Gastrocnemius medialis (tissue), 4 donors: Measurements from ENCODE around the gene LPCAT1. TPM values are rescaled to one million over a fixed set of nuclear protein-coding genes. Genes with fewer than 3 reads are reported as not detected.
"Not testable (repeated sequence)": the region's sequence is repeated elsewhere in the genome, so short reads cannot be mapped to it uniquely, and the experiment has no call there.

Experiments
- ATAC-seq, 2 donors: fragments of 150-250 bp; one replicate each; pipeline ENCODE4 v1.9.1; 2016
- DNase-seq, 2 donors: peaks; one replicate each; pipeline ENCODE4 v3.0.0-alpha.2; 2019
- H3K27ac ChIP-seq, 4 donors: fragments of 200-600 bp; sonication (generic); 1 replicate in 1 of 4; 2 replicates in 3 of 4; pipeline ENCODE4 v1.5.1; 2016 to 2018; ENCODE audit warnings: mild to moderate bottlenecking in 2 of 4, moderate library complexity in 1 of 4
- H3K27me3 ChIP-seq, 3 donors: fragments of 200-600 bp; sonication (generic) in 2 of 3; 1 replicate in 1 of 3; 2 replicates in 2 of 3; pipeline versions ENCODE4 v1.5.1 to v1.6.0; 2016 to 2019; ENCODE audit warnings: mild to moderate bottlenecking in 1 of 3, moderate library complexity in 1 of 3
- H3K36me3 ChIP-seq, 2 donors: fragments of 200-600 bp; sonication (generic) in 1 of 2; one replicate each; pipeline ENCODE4 v1.5.1; 2017 to 2018
- H3K4me1 ChIP-seq, 2 donors: fragments of 200-600 bp; sonication (generic) in 1 of 2; one replicate each; pipeline ENCODE4 v1.5.1; 2016 to 2017; ENCODE audit warnings: mild to moderate bottlenecking in 2 of 2
- H3K4me3 ChIP-seq, 4 donors: fragments of 200-600 bp; sonication (generic) in 3 of 4; 1 replicate in 1 of 4; 2 replicates in 3 of 4; pipeline ENCODE4 v1.5.1; 2016 to 2019; ENCODE audit warnings: mild to moderate bottlenecking in 2 of 4
- H3K9me3 ChIP-seq, 3 donors: fragments of 200-600 bp; sonication (generic) in 2 of 3; 1 replicate in 1 of 3; 2 replicates in 2 of 3; pipeline ENCODE4 v1.5.1; 2016 to 2019
- CTCF ChIP-seq, 5 experiments: fragments of 450-650 bp in 3 of 5; fragments of 200-600 bp in 2 of 5; sonication (generic) in 2 of 5; IDR thresholded peaks in 4 of 5; conservative IDR thresholded peaks in 1 of 5; 1 replicate in 4 of 5; 2 replicates in 1 of 5; pipeline ENCODE4 v1.5.1; 2016 to 2019; ENCODE audit warnings: antibody characterized with exemption in 5 of 5, mild to moderate bottlenecking in 3 of 5, moderate library complexity in 3 of 5
- POLR2A ChIP-seq, 2 donors: fragments of 450-650 bp; IDR thresholded peaks; one replicate each; pipeline ENCODE4 v1.6.1; 2017; ENCODE audit warnings: antibody characterized with exemption in 2 of 2, mild to moderate bottlenecking in 2 of 2, moderate library complexity in 2 of 2
- in situ Hi-C, 4 donors: fragments of 200-750 bp; cut with MboI; loops; one replicate each; pipeline versions ENCODE4 v1.15.0 to v1.8.0; 2017; ENCODE audit warnings: low sequenced_read_pairs in 4 of 4
- intact Hi-C: fragments of 100-400 bp; cut with DNase I; formaldehyde crosslinking; loops from one replicate; pipeline ENCODE4 v1.15.1; 2023; ENCODE audit warnings: low total_unique reads
- total RNA-seq, 4 donors: library from RNA; depleted of rRNA; stranded (reverse); fragments of >200 nt; gene quantifications; one replicate each; pipeline versions ENCODE4 v1.1.0 to v1.2.3, GENCODE V29; 2016

Gene LPCAT1
- total RNA-seq, 4 donors from 2014 or later: 1.4 to 9.2 (median 4.2) TPM

GRCh38 chr5:1563051-1563461 lies 39.3 kb upstream of the LPCAT1 start:
- TF ChIP-seq POLR2A (IDR thresholded peaks at IDR 0.05): no peak
- no peak for TF ChIP-seq CTCF (IDR thresholded peaks at IDR 0.05 in 4 of 5, conservative IDR thresholded peaks at IDR 0.05 in 1 of 5)
- in situ Hi-C loops: no loop called here
- H3K36me3 ChIP-seq: no peaks in the 10 kb centered on the region
- ATAC-seq (no peak), DNase-seq (no peak)
- H3K27me3 ChIP-seq: no peaks in the 10 kb centered on the region
- no peak overlapping the region for H3K27ac ChIP-seq
- no peak overlapping the region for H3K4me3 ChIP-seq
- peaks cover 0 to 2% of the 10 kb centered on the region in 2 donors for H3K4me1 ChIP-seq
- intact Hi-C loops: no loop called here
- no peaks in the 10 kb centered on the region for H3K9me3 ChIP-seq

GRCh38 chr5:1562599-1562998 lies 38.8 kb upstream of the LPCAT1 start:
- no peak for TF ChIP-seq CTCF (IDR thresholded peaks at IDR 0.05 in 4 of 5, conservative IDR thresholded peaks at IDR 0.05 in 1 of 5)
- TF ChIP-seq POLR2A (IDR thresholded peaks at IDR 0.05): no peak
- Histone ChIP-seq H3K9me3 (no peaks in the 10 kb centered on the region), H3K36me3 (no peaks in the 10 kb centered on the region), H3K27me3 (no peaks in the 10 kb centered on the region), H3K4me1 (no peaks in the 10 kb centered on the region), H3K4me3 (no peak overlapping the region), H3K27ac (no peak overlapping the region)
- in situ Hi-C loops: no loop called here
- ATAC-seq (no peak), DNase-seq (no peak)
- intact Hi-C loops: no loop called here

DNA sequence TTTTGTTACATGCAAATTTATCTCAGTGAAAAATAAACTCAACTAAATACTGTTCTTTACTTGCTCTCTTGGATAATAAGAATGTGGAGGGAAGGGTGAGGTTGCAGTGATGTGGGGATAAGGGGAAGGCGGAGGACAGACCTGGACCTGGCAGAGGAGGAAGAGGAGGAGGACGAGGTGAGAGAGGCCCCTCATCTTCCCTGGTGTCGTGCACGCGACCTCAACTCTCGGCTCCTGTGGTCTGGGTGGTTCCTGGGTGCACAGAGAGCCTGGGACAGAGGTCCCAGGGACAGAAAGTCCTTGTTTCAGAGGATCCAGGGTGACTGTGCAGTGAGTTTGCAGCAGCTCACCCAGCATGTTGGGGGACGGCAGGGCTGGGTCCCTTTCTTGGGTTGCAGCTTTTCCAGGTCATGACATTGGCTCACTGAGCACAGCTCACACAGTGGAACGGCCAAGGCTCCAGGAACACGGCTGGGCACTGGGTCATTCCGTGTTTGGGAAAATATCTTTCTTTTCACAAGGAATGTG lies 37.7 kb upstream of the LPCAT1 start:
- intact Hi-C loops: no loop called here
- Histone ChIP-seq H3K4me3 (no peak overlapping the region), H3K27ac (no peak overlapping the region), H3K36me3 (no peaks in the 10 kb centered on the region), H3K9me3 (no peaks in the 10 kb centered on the region), H3K27me3 (no peaks in the 10 kb centered on the region), H3K4me1 (no peaks in the 10 kb centered on the region)
- ATAC-seq (no peak), DNase-seq (no peak)
- in situ Hi-C loops: no loop called here
- TF ChIP-seq CTCF (IDR thresholded peaks at IDR 0.05 in 4 of 5, conservative IDR thresholded peaks at IDR 0.05 in 1 of 5) (no peak), POLR2A (IDR thresholded peaks at IDR 0.05) (no peak)

GRCh38 chr5:1560499-1560898 lies 36.7 kb upstream of the LPCAT1 start:
- in situ Hi-C loops: not testable (repeated sequence)

DNA sequence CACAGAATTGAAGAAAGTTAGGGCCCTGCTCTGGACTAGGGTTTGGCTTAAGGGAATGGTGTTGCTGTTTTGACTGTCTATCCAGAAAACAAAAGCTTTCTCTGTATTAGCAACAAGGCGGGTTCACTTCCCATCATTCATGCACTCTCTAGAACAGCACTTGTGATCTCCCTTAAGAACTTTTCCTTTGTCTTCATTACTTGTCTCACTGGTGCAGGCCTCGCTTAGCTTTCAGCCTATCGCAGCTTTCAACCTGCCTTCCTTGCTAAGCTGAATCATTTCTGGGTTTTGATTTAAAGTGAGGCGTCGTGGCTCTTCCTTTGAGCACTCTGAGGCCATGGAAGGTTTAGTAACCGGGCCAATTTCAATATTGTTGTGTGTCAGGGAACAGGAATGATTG lies 35.2 kb upstream of the LPCAT1 start:
- H3K36me3 ChIP-seq: no peaks in the 10 kb centered on the region
- TF ChIP-seq CTCF (IDR thresholded peaks at IDR 0.05 in 4 of 5, conservative IDR thresholded peaks at IDR 0.05 in 1 of 5) (no peak), POLR2A (IDR thresholded peaks at IDR 0.05) (no peak)
- intact Hi-C loops: no loop called here
- H3K27ac ChIP-seq: no peak overlapping the region
- in situ Hi-C loops: no loop called here
- no peaks in the 10 kb centered on the region for H3K27me3 ChIP-seq
- no peaks in the 10 kb centered on the region for H3K9me3 ChIP-seq
- no peak for ATAC-seq
- no peaks in the 10 kb centered on the region for H3K4me1 ChIP-seq
- no peak for DNase-seq
- H3K4me3 ChIP-seq: no peak overlapping the region

More at GRCh38 chr5:1560499-1560898, 36.7 kb upstream of the LPCAT1 start:
- H3K27me3 ChIP-seq, H3K4me1 ChIP-seq, H3K27ac ChIP-seq, ATAC-seq, intact Hi-C loops, DNase-seq, H3K36me3 ChIP-seq, H3K9me3 ChIP-seq, H3K4me3 ChIP-seq: not testable (repeated sequence)
